SK-N-SH treated with all-trans-retinoic acid at 6 μM for 48 hours (cell line): ENCODE data around the gene GPRIN2.

Source experiments
- ATAC-seq: fragments of 200-7000 bp; cut with Tn5 transposase; 3 replicates; pipeline ENCODE4 v1.9.1; 2020; ENCODE audit warnings: mild to moderate bottlenecking, moderate library complexity
- ARNTL ChIP-seq: fragments of 450-650 bp; formaldehyde crosslinking; IDR thresholded peaks from 2 replicates; pipeline ENCODE4 v1.5.0; 2020; ENCODE audit warnings: low read depth, mild to moderate bottlenecking, moderate library complexity, borderline replicate concordance
- BACH2 ChIP-seq: fragments of 250-450 bp; sonication (Bioruptor Pico); IDR thresholded peaks from 2 replicates; pipeline ENCODE4 v1.9.0; 2021; ENCODE audit warnings: mild to moderate bottlenecking, borderline replicate concordance
- ESRRG ChIP-seq: fragments of 250-450 bp; sonication (Bioruptor Pico); IDR thresholded peaks from 2 replicates; pipeline ENCODE4 v1.6.1; 2021; ENCODE audit warnings: mild to moderate bottlenecking
- GLIS3 ChIP-seq: fragments of 250-450 bp; sonication (Bioruptor Pico); IDR thresholded peaks from 2 replicates; pipeline ENCODE4 v1.5.0; 2020; ENCODE audit warnings: mild to moderate bottlenecking, moderate library complexity
- ISL1 ChIP-seq: fragments of 250-450 bp; sonication (Bioruptor Pico); IDR thresholded peaks from 2 replicates; pipeline ENCODE4 v2.1.2; 2022; ENCODE audit warnings: mild to moderate bottlenecking, moderate library complexity
- OSR1 ChIP-seq: fragments of 250-450 bp; sonication (Bioruptor Pico); IDR thresholded peaks from 2 replicates; pipeline ENCODE4 v1.8.0; 2022; ENCODE audit warnings: moderate library complexity, mild to moderate bottlenecking, inconsistent platforms
- PPARA ChIP-seq: fragments of 250-450 bp; sonication (Bioruptor Pico); IDR thresholded peaks from 2 replicates; pipeline ENCODE4 v1.5.0; 2020; ENCODE audit warnings: mild to moderate bottlenecking, borderline replicate concordance
- RARB ChIP-seq: fragments of 250-450 bp; sonication (Bioruptor Pico); IDR thresholded peaks from 2 replicates; pipeline ENCODE4 v1.8.0; 2021; ENCODE audit warnings: mild to moderate bottlenecking, moderate library complexity
- SNAI2 ChIP-seq: fragments of 250-450 bp; sonication (Bioruptor Pico); IDR thresholded peaks from 2 replicates; pipeline ENCODE4 v1.5.0; 2020; ENCODE audit warnings: mild to moderate bottlenecking, moderate library complexity
- TCF4 ChIP-seq: fragments of 250-450 bp; sonication (Bioruptor Pico); IDR thresholded peaks from 2 replicates; pipeline ENCODE4 v1.8.0; 2021; ENCODE audit warnings: mild to moderate bottlenecking, moderate library complexity, borderline replicate concordance
- TOX ChIP-seq: fragments of 250-450 bp; sonication (Bioruptor Pico); IDR thresholded peaks from 2 replicates; pipeline ENCODE4 v1.8.0; 2021; ENCODE audit warnings: mild to moderate bottlenecking, moderate library complexity, borderline replicate concordance
- ZC3H10 ChIP-seq: fragments of 250-450 bp; sonication (Bioruptor Pico); IDR thresholded peaks from 2 replicates; pipeline ENCODE4 v1.5.1; 2021; ENCODE audit warnings: mild to moderate bottlenecking, moderate library complexity
- ZFP30 ChIP-seq: fragments of 450-650 bp; formaldehyde crosslinking; IDR thresholded peaks from 2 replicates; pipeline ENCODE4 v1.5.0; 2022; ENCODE audit warnings: mild to moderate bottlenecking, moderate library complexity
- ZNF565 ChIP-seq: fragments of 450-650 bp; formaldehyde crosslinking; conservative IDR thresholded peaks from 2 replicates; pipeline ENCODE4 v1.5.0; 2020; ENCODE audit warnings: low read depth, mild to moderate bottlenecking, moderate library complexity
- ZNF8 ChIP-seq: fragments of 450-650 bp; formaldehyde crosslinking; IDR thresholded peaks from 2 replicates; pipeline ENCODE4 v1.5.0; 2020; ENCODE audit warnings: mild to moderate bottlenecking, moderate library complexity
- TF ChIP-seq, protein P1 (sequence below): fragments of 250-450 bp; sonication (Bioruptor Pico); IDR thresholded peaks from 2 replicates; pipeline ENCODE4 v1.5.1; 2020; ENCODE audit warnings: low read depth, mild to moderate bottlenecking, moderate library complexity
- TF ChIP-seq, protein P2 (sequence below): fragments of 250-450 bp; sonication (Bioruptor Pico); IDR thresholded peaks from 2 replicates; pipeline ENCODE4 v1.5.1; 2021; ENCODE audit warnings: mild to moderate bottlenecking, moderate library complexity
- TF ChIP-seq, protein P3 (sequence below): fragments of 250-450 bp; sonication (Bioruptor Pico); IDR thresholded peaks from 2 replicates; pipeline ENCODE4 v1.8.0; 2021; ENCODE audit warnings: low read depth, mild to moderate bottlenecking, moderate library complexity, borderline replicate concordance
- TF ChIP-seq, protein P4 (sequence below): fragments of 250-450 bp; sonication (Bioruptor Pico); IDR thresholded peaks from 2 replicates; pipeline ENCODE4 v1.5.0; 2020; ENCODE audit warnings: mild to moderate bottlenecking, moderate library complexity
- TF ChIP-seq, protein P5 (sequence below): fragments of 250-450 bp; sonication (Bioruptor Pico); IDR thresholded peaks from 2 replicates; pipeline ENCODE4 v1.8.0; 2020; ENCODE audit warnings: mild to moderate bottlenecking, moderate library complexity, borderline replicate concordance

GPRIN2 gene

DNA sequence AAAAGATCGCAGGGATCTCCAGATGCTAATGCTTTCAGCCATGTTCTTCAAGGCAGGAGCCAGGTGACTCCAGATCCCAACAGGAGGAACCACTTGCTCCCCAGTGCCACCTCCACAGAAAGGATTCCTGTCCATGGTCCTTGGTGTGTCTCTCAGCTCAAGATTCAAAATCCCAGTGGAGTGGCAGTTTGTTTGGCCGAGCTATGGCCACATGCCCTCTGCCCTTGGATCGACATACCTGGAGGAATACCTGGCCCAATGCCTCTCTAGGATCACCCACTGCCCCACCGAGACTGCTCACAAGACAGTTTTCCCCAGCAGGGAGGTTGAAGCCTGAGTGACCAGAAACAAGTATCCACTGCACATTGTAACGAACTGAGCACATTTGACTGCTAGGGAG lies 3.9 kb upstream of the GPRIN2 start:
- TF ChIP-seq PPARA (no peak), GLIS3 (no peak), ISL1 (CRISPR knock-in tag) (no peak), ESRRG (CRISPR knock-in tag) (no peak), OSR1 (CRISPR knock-in tag) (no peak), BACH2 (CRISPR knock-in tag) (no peak), ZNF565 (CRISPR knock-in tag) (no peak), ARNTL (no peak), TCF4 (CRISPR knock-in tag) (no peak)
- TF ChIP-seq, protein P1, sequence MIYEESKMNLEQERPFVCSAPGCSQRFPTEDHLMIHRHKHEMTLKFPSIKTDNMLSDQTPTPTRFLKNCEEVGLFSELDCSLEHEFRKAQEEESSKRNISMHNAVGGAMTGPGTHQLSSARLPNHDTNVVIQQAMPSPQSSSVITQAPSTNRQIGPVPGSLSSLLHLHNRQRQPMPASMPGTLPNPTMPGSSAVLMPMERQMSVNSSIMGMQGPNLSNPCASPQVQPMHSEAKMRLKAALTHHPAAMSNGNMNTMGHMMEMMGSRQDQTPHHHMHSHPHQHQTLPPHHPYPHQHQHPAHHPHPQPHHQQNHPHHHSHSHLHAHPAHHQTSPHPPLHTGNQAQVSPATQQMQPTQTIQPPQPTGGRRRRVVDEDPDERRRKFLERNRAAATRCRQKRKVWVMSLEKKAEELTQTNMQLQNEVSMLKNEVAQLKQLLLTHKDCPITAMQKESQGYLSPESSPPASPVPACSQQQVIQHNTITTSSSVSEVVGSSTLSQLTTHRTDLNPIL = no peak
- TF ChIP-seq, protein P2, sequence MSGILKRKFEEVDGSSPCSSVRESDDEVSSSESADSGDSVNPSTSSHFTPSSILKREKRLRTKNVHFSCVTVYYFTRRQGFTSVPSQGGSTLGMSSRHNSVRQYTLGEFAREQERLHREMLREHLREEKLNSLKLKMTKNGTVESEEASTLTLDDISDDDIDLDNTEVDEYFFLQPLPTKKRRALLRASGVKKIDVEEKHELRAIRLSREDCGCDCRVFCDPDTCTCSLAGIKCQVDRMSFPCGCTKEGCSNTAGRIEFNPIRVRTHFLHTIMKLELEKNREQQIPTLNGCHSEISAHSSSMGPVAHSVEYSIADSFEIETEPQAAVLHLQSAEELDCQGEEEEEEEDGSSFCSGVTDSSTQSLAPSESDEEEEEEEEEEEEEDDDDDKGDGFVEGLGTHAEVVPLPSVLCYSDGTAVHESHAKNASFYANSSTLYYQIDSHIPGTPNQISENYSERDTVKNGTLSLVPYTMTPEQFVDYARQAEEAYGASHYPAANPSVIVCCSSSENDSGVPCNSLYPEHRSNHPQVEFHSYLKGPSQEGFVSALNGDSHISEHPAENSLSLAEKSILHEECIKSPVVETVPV (CRISPR knock-in tag) = no peak
- ATAC-seq = no peak

DNA sequence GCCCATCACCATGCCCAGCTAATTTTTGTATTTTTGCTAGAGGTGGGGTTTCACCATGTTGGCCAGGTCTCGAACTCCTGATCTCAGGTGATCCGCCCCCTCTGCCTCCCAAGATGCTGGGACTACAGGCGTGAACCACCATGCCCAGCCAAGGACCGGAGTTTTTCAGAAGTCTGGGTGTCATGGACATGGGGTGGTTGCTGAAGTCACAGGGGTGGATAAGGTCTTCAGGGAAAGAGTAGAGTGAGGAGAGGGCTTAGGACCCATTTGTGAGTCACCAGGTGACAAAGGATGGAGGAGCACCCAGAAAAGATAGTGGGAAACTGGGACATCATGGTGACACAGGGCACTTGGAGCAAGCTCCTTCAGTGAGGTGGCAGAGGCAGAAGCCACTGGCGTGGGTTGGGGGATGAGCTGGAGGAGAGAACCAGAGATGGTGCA lies 2.8 kb upstream of the GPRIN2 start:
- no peak for ATAC-seq

DNA sequence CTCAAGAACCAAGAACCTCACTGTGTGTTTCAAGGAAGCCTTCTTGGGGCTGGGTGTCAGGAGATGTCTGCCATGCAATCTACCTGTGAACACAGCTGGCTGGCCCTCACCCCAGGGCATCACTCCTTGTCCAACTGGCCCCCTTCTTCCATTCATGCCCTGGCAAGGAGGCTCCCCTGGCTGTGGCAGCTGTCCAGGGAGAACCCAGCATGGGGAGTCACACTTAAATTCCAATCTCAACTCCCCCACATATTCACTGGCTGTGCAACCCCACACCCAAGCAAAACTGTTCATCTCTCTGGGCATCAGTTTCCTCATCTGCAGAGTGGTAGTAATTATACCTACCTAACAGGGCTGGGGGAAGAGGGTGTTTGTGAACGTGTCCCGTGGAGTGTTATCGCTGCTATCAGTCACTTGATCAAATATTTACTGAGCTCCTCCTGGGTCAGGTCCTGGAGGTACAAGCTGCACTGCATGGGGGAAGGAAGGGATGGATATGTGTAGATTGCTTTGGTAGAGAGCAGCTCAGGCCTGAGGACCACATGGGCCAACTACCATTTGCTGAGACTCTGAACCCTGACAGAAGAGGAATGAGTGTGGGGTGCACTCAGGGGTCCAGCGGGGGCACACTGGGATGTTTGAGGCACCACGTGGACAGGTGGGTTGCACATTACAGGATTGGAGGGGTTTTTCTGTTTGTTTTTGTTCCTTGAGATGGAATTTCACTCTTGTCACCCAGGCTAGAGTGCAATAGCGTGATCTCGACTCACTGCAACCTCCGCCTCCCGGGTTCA lies 2.1 kb upstream of the GPRIN2 start:
- ATAC-seq = no peak
- no peak for TF ChIP-seq ZNF8 (CRISPR knock-in tag)
- TF ChIP-seq, protein P2 (CRISPR knock-in tag) = no peak
- TF ChIP-seq ZC3H10 (CRISPR knock-in tag) = no peak
- TF ChIP-seq, protein P1 = no peak
- no peak for TF ChIP-seq TCF4 (CRISPR knock-in tag)
- TF ChIP-seq OSR1 (CRISPR knock-in tag) = no peak
- TF ChIP-seq, protein P3, sequence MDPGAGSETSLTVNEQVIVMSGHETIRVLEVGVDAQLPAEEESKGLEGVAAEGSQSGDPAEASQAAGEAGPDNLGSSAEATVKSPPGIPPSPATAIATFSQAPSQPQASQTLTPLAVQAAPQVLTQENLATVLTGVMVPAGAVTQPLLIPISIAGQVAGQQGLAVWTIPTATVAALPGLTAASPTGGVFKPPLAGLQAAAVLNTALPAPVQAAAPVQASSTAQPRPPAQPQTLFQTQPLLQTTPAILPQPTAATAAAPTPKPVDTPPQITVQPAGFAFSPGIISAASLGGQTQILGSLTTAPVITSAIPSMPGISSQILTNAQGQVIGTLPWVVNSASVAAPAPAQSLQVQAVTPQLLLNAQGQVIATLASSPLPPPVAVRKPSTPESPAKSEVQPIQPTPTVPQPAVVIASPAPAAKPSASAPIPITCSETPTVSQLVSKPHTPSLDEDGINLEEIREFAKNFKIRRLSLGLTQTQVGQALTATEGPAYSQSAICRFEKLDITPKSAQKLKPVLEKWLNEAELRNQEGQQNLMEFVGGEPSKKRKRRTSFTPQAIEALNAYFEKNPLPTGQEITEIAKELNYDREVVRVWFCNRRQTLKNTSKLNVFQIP (CRISPR knock-in tag) = no peak
- TF ChIP-seq, protein P4, sequence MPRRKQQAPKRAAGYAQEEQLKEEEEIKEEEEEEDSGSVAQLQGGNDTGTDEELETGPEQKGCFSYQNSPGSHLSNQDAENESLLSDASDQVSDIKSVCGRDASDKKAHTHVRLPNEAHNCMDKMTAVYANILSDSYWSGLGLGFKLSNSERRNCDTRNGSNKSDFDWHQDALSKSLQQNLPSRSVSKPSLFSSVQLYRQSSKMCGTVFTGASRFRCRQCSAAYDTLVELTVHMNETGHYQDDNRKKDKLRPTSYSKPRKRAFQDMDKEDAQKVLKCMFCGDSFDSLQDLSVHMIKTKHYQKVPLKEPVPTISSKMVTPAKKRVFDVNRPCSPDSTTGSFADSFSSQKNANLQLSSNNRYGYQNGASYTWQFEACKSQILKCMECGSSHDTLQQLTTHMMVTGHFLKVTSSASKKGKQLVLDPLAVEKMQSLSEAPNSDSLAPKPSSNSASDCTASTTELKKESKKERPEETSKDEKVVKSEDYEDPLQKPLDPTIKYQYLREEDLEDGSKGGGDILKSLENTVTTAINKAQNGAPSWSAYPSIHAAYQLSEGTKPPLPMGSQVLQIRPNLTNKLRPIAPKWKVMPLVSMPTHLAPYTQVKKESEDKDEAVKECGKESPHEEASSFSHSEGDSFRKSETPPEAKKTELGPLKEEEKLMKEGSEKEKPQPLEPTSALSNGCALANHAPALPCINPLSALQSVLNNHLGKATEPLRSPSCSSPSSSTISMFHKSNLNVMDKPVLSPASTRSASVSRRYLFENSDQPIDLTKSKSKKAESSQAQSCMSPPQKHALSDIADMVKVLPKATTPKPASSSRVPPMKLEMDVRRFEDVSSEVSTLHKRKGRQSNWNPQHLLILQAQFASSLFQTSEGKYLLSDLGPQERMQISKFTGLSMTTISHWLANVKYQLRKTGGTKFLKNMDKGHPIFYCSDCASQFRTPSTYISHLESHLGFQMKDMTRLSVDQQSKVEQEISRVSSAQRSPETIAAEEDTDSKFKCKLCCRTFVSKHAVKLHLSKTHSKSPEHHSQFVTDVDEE = no peak
- TF ChIP-seq ESRRG (CRISPR knock-in tag) = no peak

More for the DNA sequence above, 2.8 kb upstream of the GPRIN2 start:
- TF ChIP-seq PPARA (no peak), ZNF8 (CRISPR knock-in tag) (no peak), ZNF565 (CRISPR knock-in tag) (no peak), ISL1 (CRISPR knock-in tag) (no peak), RARB (no peak), ZC3H10 (CRISPR knock-in tag) (no peak), TOX (CRISPR knock-in tag) (no peak), SNAI2 (CRISPR knock-in tag) (no peak), OSR1 (CRISPR knock-in tag) (no peak), ESRRG (CRISPR knock-in tag) (no peak), ZFP30 (no peak)
- TF ChIP-seq, protein P5, sequence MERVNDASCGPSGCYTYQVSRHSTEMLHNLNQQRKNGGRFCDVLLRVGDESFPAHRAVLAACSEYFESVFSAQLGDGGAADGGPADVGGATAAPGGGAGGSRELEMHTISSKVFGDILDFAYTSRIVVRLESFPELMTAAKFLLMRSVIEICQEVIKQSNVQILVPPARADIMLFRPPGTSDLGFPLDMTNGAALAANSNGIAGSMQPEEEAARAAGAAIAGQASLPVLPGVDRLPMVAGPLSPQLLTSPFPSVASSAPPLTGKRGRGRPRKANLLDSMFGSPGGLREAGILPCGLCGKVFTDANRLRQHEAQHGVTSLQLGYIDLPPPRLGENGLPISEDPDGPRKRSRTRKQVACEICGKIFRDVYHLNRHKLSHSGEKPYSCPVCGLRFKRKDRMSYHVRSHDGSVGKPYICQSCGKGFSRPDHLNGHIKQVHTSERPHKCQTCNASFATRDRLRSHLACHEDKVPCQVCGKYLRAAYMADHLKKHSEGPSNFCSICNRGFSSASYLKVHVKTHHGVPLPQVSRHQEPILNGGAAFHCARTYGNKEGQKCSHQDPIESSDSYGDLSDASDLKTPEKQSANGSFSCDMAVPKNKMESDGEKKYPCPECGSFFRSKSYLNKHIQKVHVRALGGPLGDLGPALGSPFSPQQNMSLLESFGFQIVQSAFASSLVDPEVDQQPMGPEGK (CRISPR knock-in tag) = no peak
- TF ChIP-seq, protein P4 = no peak
